ENCODE results near the gene VAV2.

Gene VAV2, protein sequence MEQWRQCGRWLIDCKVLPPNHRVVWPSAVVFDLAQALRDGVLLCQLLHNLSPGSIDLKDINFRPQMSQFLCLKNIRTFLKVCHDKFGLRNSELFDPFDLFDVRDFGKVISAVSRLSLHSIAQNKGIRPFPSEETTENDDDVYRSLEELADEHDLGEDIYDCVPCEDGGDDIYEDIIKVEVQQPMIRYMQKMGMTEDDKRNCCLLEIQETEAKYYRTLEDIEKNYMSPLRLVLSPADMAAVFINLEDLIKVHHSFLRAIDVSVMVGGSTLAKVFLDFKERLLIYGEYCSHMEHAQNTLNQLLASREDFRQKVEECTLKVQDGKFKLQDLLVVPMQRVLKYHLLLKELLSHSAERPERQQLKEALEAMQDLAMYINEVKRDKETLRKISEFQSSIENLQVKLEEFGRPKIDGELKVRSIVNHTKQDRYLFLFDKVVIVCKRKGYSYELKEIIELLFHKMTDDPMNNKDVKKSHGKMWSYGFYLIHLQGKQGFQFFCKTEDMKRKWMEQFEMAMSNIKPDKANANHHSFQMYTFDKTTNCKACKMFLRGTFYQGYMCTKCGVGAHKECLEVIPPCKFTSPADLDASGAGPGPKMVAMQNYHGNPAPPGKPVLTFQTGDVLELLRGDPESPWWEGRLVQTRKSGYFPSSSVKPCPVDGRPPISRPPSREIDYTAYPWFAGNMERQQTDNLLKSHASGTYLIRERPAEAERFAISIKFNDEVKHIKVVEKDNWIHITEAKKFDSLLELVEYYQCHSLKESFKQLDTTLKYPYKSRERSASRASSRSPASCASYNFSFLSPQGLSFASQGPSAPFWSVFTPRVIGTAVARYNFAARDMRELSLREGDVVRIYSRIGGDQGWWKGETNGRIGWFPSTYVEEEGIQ

DNA sequence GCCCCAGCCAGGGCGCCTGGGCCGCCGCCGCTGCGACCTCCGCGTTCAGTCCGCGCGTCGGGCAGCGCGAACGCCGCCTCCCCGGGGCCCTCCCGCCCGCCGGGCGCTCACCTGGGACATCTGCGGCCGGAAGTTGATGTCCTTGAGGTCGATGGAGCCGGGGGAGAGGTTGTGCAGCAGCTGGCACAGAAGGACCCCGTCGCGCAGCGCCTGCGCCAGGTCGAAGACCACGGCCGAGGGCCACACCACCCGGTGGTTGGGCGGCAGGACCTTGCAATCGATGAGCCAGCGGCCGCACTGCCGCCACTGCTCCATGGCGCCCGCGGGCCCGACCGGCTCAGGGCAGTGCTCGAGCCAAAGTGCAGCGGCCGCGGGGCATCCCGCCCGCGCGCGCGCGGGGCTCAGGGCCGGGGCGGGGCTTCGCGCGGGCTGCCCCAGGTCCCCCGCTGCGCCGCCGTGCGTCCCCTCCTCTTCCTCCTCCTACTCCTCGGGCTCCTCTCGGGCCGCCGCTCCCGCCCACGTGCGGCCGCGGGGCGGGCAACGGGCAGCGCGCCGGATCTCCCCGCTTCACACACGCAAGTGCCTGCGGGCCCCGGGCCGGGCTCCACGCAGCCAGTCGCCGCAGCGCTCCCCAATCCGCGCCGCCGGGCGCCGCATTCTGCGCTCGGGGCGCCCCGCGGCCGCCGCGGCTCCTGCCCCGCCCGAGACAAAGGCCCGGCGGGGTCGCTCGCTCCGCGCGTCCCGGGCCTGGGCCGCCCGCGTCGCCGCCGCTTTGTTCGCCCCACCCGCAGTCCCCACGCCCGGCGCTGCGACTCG lies at the start of gene VAV2:
VAV2 (minus strand) TSS at position 361 of the 816 bp plus-strand sequence; CDS start at position 315, 46 bp downstream.
- in situ Hi-C loops (cut with MboI; ENCODE audit: low sequenced_read_pairs) = loop anchor here (10.0 kb wide), 1 partner anchor 207 kb away; no protein-coding TSS in a partner anchor

DNA sequence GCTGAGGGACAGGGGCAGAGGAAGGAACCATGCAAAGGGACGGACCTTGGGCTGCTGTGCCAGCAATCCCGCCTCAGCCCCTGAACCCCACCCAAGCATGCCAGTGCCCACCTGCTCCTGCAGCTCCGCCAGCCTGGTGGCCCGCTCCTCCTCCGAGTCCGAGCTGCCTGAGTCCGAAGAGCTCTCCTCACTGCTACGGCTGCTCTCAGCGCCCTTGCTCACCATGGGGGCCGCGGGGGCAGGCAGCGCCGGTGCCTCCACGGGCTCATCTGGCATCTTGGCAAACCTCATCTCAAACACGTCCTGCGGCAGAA lies 49.5 kb upstream of the VAV2 start:
- in situ Hi-C loops (cut with MboI; ENCODE audit: low sequenced_read_pairs) = no loop called here

DNA sequence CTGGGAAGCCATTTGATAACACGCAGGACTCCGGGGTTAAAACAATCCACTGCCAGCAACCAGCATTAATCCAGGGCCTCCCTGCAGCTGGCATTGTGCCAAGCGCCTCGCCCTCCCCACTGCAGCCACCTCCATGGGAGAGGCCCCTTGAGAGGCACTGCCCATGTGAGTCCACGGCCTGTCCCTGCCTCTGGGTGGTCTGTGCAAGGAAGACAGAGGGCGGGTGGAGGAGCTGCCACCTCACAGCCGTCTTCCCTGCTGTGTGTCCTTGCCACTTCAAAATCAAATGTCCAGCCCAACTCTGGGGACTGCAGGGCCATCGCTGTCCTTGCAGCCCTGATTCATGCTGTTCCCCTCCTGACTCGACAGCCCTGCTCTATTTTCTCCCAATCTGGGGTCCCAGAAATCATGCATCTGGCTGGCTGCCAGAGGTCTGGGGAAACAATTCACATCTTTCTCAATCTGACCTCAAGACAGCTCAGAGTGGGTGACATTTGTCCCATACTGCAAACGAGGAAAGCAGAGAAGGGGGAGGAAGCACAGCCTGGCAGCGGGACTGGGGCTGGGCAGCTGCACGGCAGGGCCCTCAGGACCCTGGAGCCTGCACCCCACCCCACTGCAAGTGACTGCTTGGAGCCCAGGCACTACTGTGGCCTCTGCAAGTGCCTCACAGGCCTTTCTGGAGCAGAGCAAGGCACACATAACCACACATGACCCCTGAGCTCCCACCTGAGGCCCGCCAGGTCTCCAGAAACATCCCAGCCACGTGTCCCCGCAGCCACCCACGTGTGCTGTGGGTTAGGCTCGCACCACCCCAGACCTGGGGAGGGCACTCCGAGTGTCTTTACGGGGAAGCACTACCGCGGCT lies 48.9 kb upstream of the VAV2 start:
- in situ Hi-C loops (cut with MboI; ENCODE audit: low sequenced_read_pairs) = no loop called here

DNA sequence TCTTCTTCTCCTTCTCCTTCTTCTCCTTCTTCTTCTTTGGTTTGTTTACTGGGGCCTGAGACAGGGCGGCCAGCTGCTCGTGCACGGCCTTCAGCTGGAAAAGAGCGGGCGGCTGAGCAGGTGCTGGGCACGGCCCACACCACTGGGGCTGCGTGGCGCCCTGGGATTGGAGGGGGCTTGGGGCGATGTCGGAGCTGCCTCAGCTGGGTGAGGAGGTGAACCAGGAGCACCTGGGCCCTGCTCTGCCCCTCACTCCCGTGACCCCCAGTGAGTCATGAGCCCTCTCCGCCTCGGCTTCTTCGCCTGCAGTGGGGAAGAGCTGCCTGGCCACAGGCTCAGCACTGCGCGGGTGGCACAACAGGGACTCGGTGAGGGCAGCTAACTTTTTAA lies 48.0 kb upstream of the VAV2 start:
- in situ Hi-C loops (cut with MboI; ENCODE audit: low sequenced_read_pairs) = no loop called here

DNA sequence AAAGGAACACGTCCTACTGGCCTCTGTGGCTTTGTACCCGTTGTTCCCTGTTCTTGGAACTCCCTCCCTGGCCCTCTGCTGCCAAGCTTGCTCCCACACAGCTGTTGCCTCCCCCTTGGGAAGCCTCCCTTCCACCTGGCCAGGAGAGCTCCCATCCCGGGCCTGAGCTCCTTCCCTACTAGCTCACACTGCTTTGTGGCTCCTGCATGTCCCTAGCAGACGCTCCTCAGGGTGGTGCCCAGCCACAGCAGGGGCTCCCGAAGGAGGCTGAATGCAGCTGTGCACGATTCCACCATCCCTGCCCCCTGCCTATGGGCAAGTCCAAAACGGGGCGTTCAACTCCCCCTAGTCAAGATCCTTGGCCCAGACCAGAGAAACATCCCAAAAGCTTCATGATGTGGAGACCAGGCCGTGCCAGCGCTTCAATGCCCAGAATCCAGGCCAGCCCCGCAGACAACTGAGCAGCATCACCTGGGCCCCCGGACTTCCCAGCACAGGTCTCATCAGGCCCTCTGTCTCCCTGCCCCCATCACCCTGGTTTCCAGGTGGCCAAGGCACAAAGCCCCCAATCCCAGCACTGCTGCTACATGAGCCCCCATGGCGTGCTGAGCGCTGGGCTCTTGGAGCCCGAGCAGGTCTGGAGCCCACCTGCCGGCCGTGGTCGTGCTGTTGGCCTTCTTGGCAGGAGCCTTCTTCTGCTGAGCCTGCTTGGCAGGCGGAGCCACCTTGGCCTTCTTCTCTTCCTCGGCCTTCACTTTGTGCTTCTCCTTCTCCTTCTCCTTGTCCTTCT lies 47.5 kb upstream of the VAV2 start:
- in situ Hi-C loops (cut with MboI; ENCODE audit: low sequenced_read_pairs) = no loop called here

DNA sequence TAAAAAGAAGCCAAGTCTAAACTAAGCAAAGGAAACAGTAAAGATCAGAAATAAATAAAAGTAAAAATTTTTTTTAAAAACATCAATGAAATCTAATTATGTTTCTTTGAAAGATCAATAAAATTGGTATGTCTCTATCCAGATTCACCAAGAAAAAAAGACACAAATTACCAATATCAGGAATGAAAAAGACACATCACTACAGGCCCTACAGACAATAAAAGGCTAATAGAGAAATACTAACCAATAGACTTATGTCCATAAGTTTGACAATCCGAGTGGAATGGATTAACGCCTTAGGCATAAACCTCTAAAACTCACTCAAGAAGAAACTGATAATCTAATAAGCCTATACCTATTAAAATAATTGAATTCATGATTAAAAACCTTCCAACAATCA lies 45.5 kb upstream of the VAV2 start:
- in situ Hi-C loops (cut with MboI; ENCODE audit: low sequenced_read_pairs) = no loop called here

DNA sequence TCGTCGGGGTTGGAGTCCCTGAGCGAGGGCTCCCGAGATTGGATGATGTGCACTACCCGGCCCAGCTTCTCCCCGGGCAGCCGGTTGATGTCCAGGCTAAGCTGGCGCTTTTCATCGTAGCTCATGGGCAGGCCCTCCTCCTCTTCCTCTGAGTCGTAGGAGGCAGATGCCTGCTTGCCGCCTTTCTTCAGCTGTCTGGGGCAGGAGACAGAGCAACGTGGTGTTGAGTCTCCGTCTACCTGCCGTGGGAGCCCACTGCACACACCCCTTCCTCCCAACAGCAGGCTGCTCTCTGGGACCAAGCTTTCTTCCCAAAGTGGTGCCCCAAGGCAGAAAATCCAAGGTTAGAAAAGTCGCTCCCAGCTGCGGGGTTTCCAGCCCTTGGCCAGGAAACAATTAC lies 44.0 kb upstream of the VAV2 start:
- in situ Hi-C loops (cut with MboI; ENCODE audit: low sequenced_read_pairs) = no loop called here

DNA sequence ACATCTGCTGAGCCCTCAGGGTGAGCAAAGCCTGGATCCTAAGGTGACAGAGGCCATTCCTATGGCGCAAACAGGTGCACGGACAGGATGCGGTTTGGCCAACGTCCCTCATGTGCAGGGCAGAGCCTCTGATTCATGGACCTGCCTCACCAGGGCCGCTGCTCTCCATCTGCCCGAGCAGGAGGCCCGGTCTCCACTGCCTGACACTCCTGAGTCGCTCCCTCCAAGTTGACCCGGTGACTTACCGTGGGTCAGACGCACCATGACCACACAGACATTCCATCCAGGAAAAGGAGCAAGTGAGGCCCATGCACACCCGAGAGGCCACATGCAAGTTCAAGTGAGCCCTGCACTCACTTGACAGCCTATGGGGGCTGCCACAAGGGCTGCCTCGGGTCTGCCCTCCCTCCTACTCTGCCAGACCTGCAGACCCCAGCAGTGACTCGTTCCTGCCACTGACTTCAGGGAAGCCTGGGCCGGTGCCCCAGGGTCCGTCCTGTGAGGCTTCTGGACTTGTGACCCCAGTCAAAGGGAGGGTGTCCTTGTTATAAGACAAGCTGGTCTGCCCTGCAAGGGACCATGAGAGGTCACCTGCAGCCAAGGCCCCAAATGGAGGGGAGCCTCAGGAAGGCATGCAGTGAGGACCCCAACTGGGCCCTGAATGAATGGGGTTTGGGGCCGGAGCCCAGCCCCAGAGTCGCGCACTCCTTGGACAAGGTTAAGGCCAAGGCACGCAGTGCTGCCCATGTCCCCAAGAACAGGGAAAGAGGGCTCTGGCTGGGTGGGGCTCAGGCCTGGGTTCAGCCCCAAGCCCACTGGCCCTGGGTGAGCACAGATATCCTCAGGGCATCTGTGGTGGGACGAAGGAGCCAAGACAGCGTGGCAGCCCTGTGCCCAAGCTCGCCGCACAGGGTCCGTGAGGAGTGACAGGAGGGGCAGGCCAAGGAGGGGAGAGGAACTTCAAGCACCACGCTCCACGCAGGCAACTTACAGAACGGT lies 43.2 kb upstream of the VAV2 start:
- in situ Hi-C loops (cut with MboI; ENCODE audit: low sequenced_read_pairs) = no loop called here

DNA sequence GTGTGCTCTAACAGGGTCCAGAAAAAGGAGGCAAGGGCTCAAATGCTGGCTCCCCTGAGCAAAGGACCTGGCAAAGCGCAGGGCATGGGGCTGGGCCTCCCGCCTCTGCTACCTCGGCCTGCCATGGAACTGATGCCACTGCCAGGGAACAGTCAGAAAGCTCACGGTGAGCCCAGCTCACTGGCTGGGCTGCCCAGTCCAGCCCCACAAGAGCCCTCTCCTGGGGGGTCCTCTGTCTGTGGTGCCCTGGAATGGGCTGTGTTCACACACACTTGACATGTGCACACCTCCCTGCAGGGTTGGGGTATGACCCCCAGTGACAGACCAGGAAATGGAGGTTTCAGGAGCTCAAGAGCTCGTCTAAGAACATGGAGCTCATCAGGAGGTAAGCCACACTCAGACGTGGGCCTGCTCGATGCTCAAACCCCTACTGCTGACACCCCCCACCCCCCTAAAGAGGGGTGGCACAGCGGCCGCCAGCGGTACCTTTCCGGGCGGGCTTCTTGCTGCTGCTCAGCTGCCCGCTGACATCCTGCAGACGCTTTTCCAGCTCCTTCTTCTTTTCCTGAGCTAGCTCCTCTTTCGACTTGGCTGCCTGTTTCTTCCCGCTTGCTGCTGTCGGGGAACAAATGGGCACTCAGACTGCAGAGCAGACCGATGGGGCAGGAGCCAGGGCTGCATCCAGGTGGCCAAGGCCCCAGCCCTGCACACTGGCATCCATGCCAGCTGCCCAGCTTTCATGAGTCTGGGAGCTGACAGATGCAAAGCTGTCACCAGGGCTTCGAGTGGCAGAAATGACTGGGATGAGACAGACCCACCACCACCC lies 42.3 kb upstream of the VAV2 start:
- in situ Hi-C loops (cut with MboI; ENCODE audit: low sequenced_read_pairs) = no loop called here

DNA sequence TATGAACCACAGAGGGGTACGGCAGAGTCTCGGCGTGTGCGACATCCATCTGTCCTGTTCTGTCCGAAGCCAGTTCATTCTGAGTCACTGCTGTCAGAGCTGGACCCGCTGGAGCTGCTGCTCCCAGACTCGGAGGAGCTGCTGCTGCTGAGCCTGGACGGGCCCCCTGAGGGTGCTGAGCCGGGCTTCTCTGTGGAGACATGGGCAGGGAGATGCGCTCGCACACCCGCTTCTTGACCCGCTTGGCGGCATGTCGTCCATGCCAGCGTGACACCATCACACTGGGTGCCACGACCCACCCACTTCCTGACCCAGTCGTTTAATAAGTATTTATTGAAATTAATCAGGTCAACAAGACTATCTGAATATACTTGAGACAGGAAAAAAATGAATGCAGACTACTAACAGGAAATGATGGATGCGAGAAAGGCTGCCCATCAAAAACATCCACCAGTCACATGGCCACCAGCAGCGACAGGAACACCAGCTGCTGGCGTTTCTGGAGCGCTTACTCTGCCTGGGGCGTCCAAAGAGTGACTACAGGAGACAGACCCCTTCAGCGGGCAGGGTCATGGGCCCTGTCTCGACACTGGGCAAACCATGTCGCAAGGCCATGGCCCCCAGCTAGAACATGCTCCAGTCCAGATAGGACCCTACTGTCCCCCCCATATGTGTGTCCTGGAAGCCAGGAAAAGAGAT lies 41.5 kb upstream of the VAV2 start:
- in situ Hi-C loops (cut with MboI; ENCODE audit: low sequenced_read_pairs) = no loop called here

DNA sequence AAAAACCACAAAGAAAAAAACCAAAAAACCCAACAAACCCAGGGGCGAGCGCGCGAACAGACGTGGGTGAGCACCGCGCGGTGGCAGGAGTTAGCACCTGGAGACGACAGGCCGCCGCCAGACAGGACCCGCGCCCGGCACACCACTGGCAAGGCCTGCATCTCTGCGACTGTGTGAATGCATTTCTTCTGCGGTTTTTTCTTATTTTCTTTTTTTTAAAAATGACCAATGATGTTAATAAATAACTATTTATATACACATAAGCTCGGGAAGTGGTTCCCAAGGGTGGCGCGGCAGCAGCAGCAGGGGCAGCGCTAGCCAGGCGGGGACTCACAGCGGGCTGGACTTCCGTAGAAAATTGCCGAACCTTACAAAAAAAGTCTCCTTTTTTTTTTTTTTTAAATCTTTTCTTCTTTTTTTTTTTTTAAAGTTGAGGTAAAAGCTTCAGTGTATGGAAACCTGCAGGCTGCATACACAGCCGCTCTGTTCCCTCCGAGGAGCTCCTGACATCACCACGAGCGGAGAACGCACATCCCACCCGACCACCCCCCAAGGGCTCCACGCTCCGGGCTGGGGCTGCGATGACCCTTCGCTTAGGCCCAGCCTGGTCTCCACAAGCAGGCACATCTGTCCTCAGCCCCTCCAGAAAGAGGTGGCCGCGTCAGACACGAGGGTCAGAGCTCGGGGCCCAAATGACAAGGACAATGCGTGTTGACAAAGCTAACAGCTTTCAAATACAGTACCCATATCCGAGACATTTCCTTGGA lies 40.5 kb upstream of the VAV2 start:
- in situ Hi-C loops (cut with MboI; ENCODE audit: low sequenced_read_pairs) = no loop called here

DNA sequence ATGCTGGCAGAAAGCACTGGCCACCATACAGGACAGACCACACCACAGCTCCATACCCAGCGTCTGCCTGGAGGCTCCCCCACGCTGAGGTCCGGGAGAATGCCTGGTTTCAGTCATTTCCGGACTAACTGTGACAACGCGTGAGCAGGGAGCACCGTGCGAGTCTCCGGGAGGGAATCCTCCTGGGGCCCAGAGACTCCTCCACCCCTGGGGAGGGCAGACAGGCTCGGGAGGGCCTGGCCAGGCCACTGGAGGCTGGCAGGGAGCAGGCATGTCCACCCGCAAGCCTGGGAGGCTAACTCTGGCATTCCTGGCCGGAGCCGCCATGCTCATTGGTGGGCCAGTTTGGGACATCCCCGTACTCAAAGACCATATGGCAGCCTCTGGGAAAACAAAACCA lies 39.7 kb upstream of the VAV2 start:
- in situ Hi-C loops (cut with MboI; ENCODE audit: low sequenced_read_pairs) = no loop called here

DNA sequence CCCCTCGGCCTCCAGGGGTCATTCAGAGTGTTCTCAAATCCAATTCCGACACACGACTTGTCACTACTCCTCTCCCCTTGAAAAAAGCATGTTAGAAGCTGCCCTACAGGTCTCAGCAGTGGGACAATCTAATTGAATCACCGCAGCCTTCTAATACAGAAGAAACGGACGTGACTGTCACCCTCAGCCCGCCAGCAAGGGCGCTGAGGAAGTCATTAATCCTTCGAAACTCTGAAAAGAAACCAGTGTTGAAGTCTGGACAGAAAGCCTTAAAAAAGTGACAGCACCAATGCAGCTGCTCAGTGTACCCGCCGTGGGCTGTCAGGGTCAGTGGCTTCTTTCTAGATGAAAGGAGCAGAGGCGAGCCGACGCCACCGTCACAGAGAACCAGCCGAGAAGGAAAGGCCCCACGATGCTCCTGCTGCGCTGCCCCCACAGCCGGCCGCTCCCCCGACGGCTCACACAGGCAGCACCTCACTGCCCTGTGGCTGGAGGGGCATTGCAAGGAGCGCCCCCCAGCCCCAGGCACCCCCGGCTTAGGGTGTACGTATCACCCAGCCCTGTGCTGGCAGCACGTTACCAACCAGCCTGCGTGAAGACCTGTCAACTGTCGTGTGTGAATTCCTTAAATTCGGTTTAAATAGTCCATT lies 38.8 kb upstream of the VAV2 start:
- in situ Hi-C loops (cut with MboI; ENCODE audit: low sequenced_read_pairs) = no loop called here

DNA sequence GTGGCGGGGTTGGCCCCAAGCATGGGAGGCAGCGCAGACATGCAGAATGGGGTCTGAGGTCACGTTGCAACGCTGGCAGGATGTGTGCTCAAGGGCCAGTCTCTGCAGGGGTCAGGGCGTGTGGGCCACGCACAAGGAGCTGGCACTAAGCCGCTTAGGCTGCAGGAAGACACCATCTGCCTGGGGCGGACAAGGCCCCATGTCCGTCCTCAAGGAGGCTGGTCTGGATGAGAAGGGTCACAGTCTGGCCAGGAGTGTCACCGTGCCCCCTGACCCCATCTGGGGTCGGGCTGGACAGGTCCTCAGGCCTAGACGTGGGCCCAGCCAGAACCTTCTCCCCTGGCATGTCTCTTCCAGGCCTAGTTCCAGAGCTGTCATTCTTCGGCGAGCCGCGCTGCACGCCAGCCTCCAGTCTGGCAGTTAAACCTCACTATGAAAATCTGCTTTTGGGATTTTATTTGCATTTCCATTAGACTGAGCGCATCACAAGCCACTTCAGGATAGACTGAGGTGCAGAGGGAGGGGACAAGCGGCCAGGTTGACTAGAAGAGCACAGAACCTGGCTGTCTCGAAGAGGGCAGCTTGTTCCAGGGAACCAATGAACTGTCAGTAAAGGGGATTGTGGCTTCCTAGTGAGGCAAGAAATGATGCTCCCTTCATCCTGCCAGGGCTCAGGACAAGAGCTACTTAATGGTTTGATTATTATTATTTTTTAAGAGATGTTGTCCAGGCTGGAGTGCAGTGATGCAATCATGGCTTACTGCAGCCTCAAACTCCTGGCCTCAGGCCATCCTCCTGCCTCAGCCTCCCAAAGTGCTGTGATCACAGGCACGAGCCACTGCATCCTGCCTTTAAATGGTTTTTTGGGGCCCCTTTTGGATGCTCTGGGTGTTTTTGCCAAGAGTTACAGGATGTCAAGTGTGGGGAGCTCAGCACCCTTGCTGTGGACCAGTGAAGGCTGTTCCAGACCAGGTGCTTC lies 37.4 kb upstream of the VAV2 start:
- in situ Hi-C loops (cut with MboI; ENCODE audit: low sequenced_read_pairs) = no loop called here

All from HL-60/S4 treated with retinoic acid at 250 ng/mL for 4 days and 3 days (cell line).